Karpas-422 (cell line): Measurements from ENCODE around the gene MAP3K5. TPM values are rescaled to one million over a fixed set of nuclear protein-coding genes. Genes with fewer than 3 reads are reported as not detected.

Experiments used
- DNase-seq: peaks from one replicate; pipeline ENCODE4 v3.0.0-alpha.2; 2015
- H2AFZ ChIP-seq: fragments of 200-600 bp; sonication (generic); 2 replicates; pipeline ENCODE4 v1.6.1; 2014; ENCODE audit warnings: antibody characterized with exemption, low read length, mixed read lengths
- H3K27ac ChIP-seq: fragments of 200-600 bp; sonication (generic); 2 replicates; pipeline ENCODE4 v1.5.1; 2014; ENCODE audit warnings: mild to moderate bottlenecking, low read length, moderate library complexity
- H3K27me3 ChIP-seq: fragments of 200-600 bp; sonication (generic); 2 replicates; pipeline ENCODE4 v1.6.1; 2014; ENCODE audit warnings: low read length, mixed read lengths
- H3K36me3 ChIP-seq: fragments of 200-600 bp; sonication (generic); 2 replicates; pipeline ENCODE4 v1.6.1; 2014; ENCODE audit warnings: low read length, mixed read lengths; ENCODE audit not compliant: insufficient read depth
- H3K4me1 ChIP-seq: fragments of 200-600 bp; sonication (generic); 2 replicates; pipeline ENCODE4 v1.6.1; 2014; ENCODE audit warnings: mild to moderate bottlenecking, low read length, mixed read lengths
- H3K4me2 ChIP-seq: fragments of 200-600 bp; sonication (generic); 2 replicates; pipeline ENCODE4 v1.6.1; 2014; ENCODE audit warnings: low read length, low read depth, mild to moderate bottlenecking; ENCODE audit not compliant: poor library complexity, severe bottlenecking
- H3K4me3 ChIP-seq: fragments of 200-600 bp; sonication (generic); 2 replicates; pipeline ENCODE4 v1.5.1; 2014; ENCODE audit warnings: mild to moderate bottlenecking, antibody characterized with exemption, low read length, mixed read lengths
- H3K79me2 ChIP-seq: fragments of 200-600 bp; sonication (generic); 2 replicates; pipeline ENCODE4 v1.6.1; 2014; ENCODE audit warnings: mild to moderate bottlenecking, low read length, mixed read lengths
- H3K9ac ChIP-seq: fragments of 200-600 bp; sonication (generic); 2 replicates; pipeline ENCODE4 v1.6.0; 2014; ENCODE audit warnings: low read length
- H3K9me2 ChIP-seq: fragments of 200-600 bp; sonication (generic), shearing (Covaris generic); replicated peaks from 2 replicates; pipeline ENCODE4 v1.6.0; 2014; ENCODE audit warnings: mild to moderate bottlenecking, low read length, moderate library complexity; ENCODE audit not compliant: insufficient read depth
- H3K9me3 ChIP-seq: fragments of 300-700, 200-600 bp; sonication (generic); 2 replicates; pipeline ENCODE4 v1.6.1; 2014; ENCODE audit warnings: low read length, mixed read lengths
- H4K20me1 ChIP-seq: fragments of 200-600 bp; sonication (generic); 2 replicates; pipeline ENCODE4 v1.6.1; 2014; ENCODE audit warnings: mild to moderate bottlenecking, antibody characterized with exemption, low read length, low read depth; ENCODE audit not compliant: insufficient read depth
- total RNA-seq: library from RNA; depleted of rRNA; stranded (reverse); fragments of >200 nt; shearing (Covaris generic); gene quantifications from 2 replicates; pipeline ENCODE4 v1.2.3, GENCODE V29; 2014; ENCODE audit warnings: low replicate concordance

MAP3K5 gene
- total RNA-seq, 1 experiment from 2014 or later: 1.1 TPM

DNA sequence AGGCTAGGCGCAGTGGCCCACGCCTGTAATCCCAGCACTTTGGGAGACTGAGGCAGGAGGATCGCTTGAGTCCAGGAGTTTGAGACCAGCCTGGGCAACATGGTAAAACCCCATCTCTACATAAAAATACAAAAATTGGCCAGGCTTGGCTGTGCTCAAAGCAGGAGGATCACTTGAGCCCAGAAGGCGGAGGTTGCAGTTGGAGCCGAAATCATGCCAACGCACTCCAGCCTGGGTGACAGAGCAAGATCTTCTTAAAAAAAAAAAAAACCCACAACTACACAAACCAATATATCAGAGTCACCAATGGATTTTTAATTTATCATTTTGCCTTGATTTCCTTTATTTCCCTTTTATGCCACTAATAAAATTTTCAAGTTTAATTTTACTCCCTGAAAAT lies 9.3 kb downstream of the MAP3K5 start:
- Histone ChIP-seq H3K27me3 (no peaks in the 10 kb centered on the region), H3K9me2 (no peaks in the 10 kb centered on the region), H3K4me1 (peaks cover 29% of the 10 kb centered on the region), H3K9ac (no peak overlapping the region), H3K27ac (no peak overlapping the region), H3K79me2 (no peaks in the 10 kb centered on the region), H3K9me3 (no peaks in the 10 kb centered on the region), H3K4me3 (no peak overlapping the region), H3K4me2 (no peak overlapping the region), H4K20me1 (no peaks in the 10 kb centered on the region), H2AFZ (no peak overlapping the region), H3K36me3 (no peaks in the 10 kb centered on the region)
- DNase-seq: no peak

- no peaks in the 10 kb centered on the region for H3K9me3 ChIP-seq
- no peaks in the 10 kb centered on the region for H3K27me3 ChIP-seq
- H3K9ac ChIP-seq: no peak overlapping the region
- H3K4me1 ChIP-seq: peaks cover 29% of the 10 kb centered on the region
- H4K20me1 ChIP-seq: no peaks in the 10 kb centered on the region
- H3K4me2 ChIP-seq: no peak overlapping the region
- no peaks in the 10 kb centered on the region for H3K36me3 ChIP-seq
- no peaks in the 10 kb centered on the region for H3K79me2 ChIP-seq
- H3K9me2 ChIP-seq: no peaks in the 10 kb centered on the region
- no peak overlapping the region for H3K4me3 ChIP-seq
- DNase-seq: no peak
- H2AFZ ChIP-seq: no peak overlapping the region
- H3K27ac ChIP-seq: no peak overlapping the region
These were observed 10.1 kb downstream of the MAP3K5 start for GRCh38 chr6:136782021-136782770.

- Histone ChIP-seq H3K27ac (no peak overlapping the region), H3K9ac (no peak overlapping the region), H4K20me1 (no peaks in the 10 kb centered on the region), H3K9me3 (no peaks in the 10 kb centered on the region), H3K4me2 (no peak overlapping the region), H3K4me3 (no peak overlapping the region), H3K79me2 (no peaks in the 10 kb centered on the region), H3K9me2 (no peaks in the 10 kb centered on the region), H3K27me3 (no peaks in the 10 kb centered on the region), H2AFZ (no peak overlapping the region), H3K4me1 (peaks cover 28% of the 10 kb centered on the region), H3K36me3 (no peaks in the 10 kb centered on the region)
- DNase-seq: no peak
These were observed 11.3 kb downstream of the MAP3K5 start for GRCh38 chr6:136780972-136781371.

DNA sequence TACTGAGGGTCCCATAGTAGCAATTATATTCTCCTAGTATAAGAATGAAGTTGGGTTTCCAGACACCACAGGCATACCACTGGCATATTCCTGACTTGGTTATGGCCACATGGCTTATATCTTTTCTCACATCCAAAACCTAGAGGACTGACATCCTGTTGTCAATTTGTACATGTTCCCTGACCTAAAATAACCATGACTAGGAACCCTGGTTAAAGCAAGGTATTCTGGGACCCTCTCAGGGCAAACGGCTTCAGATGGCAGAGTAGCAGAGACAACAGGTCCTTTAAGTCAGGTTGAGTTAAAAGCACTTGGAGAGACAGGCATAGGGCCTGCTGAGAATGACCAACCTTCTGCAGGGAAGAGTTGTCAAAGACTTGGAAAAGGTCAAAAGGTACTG lies 12.6 kb downstream of the MAP3K5 start:
- DNase-seq: no peak
- Histone ChIP-seq H3K9ac (no peak overlapping the region), H3K36me3 (no peaks in the 10 kb centered on the region), H3K27ac (no peak overlapping the region), H3K79me2 (no peaks in the 10 kb centered on the region), H4K20me1 (no peaks in the 10 kb centered on the region), H2AFZ (no peak overlapping the region), H3K4me2 (no peak overlapping the region), H3K27me3 (no peaks in the 10 kb centered on the region), H3K9me3 (no peaks in the 10 kb centered on the region), H3K4me3 (no peak overlapping the region), H3K4me1 (peaks cover 15% of the 10 kb centered on the region), H3K9me2 (no peaks in the 10 kb centered on the region)

GRCh38 chr6:136777651-136778050 lies 14.6 kb downstream of the MAP3K5 start:
- no peaks in the 10 kb centered on the region for H3K4me1 ChIP-seq
- no peak overlapping the region for H3K4me2 ChIP-seq
- no peaks in the 10 kb centered on the region for H4K20me1 ChIP-seq
- H3K79me2 ChIP-seq: no peaks in the 10 kb centered on the region
- no peaks in the 10 kb centered on the region for H3K36me3 ChIP-seq
- no peaks in the 10 kb centered on the region for H3K9me2 ChIP-seq
- no peak for DNase-seq
- no peaks in the 10 kb centered on the region for H3K27me3 ChIP-seq
- H3K9me3 ChIP-seq: no peaks in the 10 kb centered on the region
- no peak overlapping the region for H2AFZ ChIP-seq
- H3K9ac ChIP-seq: no peak overlapping the region
- H3K4me3 ChIP-seq: no peak overlapping the region
- no peak overlapping the region for H3K27ac ChIP-seq

- DNase-seq: no peak
- no peaks in the 10 kb centered on the region for H3K27me3 ChIP-seq
- H3K9me2 ChIP-seq: no peaks in the 10 kb centered on the region
- no peak overlapping the region for H3K27ac ChIP-seq
- no peak overlapping the region for H3K4me2 ChIP-seq
- no peaks in the 10 kb centered on the region for H3K79me2 ChIP-seq
- H2AFZ ChIP-seq: no peak overlapping the region
- H4K20me1 ChIP-seq: no peaks in the 10 kb centered on the region
- no peaks in the 10 kb centered on the region for H3K4me1 ChIP-seq
- no peaks in the 10 kb centered on the region for H3K9me3 ChIP-seq
- no peaks in the 10 kb centered on the region for H3K36me3 ChIP-seq
- no peak overlapping the region for H3K9ac ChIP-seq
- H3K4me3 ChIP-seq: no peak overlapping the region
These were observed 16.7 kb downstream of the MAP3K5 start for GRCh38 chr6:136775548-136775947.

- H3K4me3 ChIP-seq: no peak overlapping the region
- H3K27me3 ChIP-seq: no peaks in the 10 kb centered on the region
- H3K9me3 ChIP-seq: no peaks in the 10 kb centered on the region
- no peak overlapping the region for H3K9ac ChIP-seq
- DNase-seq: no peak
- no peaks in the 10 kb centered on the region for H4K20me1 ChIP-seq
- H3K27ac ChIP-seq: no peak overlapping the region
- no peaks in the 10 kb centered on the region for H3K4me1 ChIP-seq
- H3K79me2 ChIP-seq: no peaks in the 10 kb centered on the region
- H3K9me2 ChIP-seq: no peaks in the 10 kb centered on the region
- no peak overlapping the region for H2AFZ ChIP-seq
- H3K4me2 ChIP-seq: no peak overlapping the region
- H3K36me3 ChIP-seq: no peaks in the 10 kb centered on the region
These were observed 17.2 kb downstream of the MAP3K5 start for GRCh38 chr6:136775081-136775480.

GRCh38 chr6:136774228-136775041 lies 17.8 kb downstream of the MAP3K5 start:
- Histone ChIP-seq H3K9ac (no peak overlapping the region), H3K4me1 (no peaks in the 10 kb centered on the region), H4K20me1 (no peaks in the 10 kb centered on the region), H3K4me3 (no peak overlapping the region), H3K27me3 (no peaks in the 10 kb centered on the region), H3K9me2 (no peaks in the 10 kb centered on the region), H3K9me3 (no peaks in the 10 kb centered on the region), H3K27ac (no peak overlapping the region), H3K79me2 (no peaks in the 10 kb centered on the region), H3K4me2 (no peak overlapping the region), H2AFZ (no peak overlapping the region), H3K36me3 (no peaks in the 10 kb centered on the region)
- no peak for DNase-seq
